Measurements from ENCODE around the gene GAMT.

DNA sequence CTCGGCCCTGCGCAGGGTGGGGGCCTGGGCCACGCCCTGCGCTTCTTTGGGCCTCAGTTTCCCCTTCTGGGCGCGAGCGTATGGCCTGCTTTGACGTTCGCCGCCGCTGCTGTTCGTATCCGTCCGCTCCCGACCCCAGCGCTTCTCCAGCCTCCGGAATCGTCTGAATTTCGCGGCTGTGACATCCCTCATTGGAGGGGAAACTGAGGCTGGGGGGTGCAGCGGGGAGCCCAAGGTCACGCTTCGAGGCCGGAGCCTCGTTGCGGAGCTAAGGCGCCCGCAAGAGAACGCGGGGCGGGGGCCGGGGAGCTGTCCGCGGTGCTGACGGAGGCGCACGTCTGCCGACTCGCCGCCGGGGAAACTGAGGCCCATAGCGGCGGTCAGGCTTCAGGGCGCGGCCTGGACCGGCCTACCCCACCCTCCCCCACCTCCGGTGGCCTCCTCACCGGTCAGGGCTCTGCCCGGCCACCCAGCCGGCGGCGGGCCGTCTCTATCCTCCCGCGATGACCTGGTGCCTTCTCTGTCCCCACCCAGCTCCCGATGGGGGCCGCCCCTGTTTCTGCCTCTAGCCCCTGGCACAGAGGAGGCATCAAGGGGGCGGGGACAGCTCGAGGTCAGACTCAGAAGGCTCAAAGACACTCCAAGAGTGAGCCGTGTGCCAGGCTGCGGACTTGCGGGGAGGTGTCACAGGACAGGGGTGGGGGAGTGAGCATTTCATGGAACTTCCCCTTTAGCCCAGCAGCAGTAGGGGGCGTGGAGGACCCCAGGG lies 45.6 kb upstream of the GAMT start:
- TF ChIP-seq, protein P1, sequence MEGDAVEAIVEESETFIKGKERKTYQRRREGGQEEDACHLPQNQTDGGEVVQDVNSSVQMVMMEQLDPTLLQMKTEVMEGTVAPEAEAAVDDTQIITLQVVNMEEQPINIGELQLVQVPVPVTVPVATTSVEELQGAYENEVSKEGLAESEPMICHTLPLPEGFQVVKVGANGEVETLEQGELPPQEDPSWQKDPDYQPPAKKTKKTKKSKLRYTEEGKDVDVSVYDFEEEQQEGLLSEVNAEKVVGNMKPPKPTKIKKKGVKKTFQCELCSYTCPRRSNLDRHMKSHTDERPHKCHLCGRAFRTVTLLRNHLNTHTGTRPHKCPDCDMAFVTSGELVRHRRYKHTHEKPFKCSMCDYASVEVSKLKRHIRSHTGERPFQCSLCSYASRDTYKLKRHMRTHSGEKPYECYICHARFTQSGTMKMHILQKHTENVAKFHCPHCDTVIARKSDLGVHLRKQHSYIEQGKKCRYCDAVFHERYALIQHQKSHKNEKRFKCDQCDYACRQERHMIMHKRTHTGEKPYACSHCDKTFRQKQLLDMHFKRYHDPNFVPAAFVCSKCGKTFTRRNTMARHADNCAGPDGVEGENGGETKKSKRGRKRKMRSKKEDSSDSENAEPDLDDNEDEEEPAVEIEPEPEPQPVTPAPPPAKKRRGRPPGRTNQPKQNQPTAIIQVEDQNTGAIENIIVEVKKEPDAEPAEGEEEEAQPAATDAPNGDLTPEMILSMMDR (IDR thresholded peaks at IDR 0.05): no peak
- no peak for TF ChIP-seq POLR2A (IDR thresholded peaks at IDR 0.05)
